AG08395 (cell line): ENCODE measurements around the gene CDK9.
"Not testable (repeated sequence)": the region's sequence is repeated elsewhere in the genome, so short reads cannot be mapped to it uniquely, and the experiment has no call there.

Source experiments
- DNase-seq: peaks from one replicate; pipeline ENCODE4 v3.0.0; 2012; ENCODE audit warnings: mixed read lengths, low spot score

CDK9 gene

DNA sequence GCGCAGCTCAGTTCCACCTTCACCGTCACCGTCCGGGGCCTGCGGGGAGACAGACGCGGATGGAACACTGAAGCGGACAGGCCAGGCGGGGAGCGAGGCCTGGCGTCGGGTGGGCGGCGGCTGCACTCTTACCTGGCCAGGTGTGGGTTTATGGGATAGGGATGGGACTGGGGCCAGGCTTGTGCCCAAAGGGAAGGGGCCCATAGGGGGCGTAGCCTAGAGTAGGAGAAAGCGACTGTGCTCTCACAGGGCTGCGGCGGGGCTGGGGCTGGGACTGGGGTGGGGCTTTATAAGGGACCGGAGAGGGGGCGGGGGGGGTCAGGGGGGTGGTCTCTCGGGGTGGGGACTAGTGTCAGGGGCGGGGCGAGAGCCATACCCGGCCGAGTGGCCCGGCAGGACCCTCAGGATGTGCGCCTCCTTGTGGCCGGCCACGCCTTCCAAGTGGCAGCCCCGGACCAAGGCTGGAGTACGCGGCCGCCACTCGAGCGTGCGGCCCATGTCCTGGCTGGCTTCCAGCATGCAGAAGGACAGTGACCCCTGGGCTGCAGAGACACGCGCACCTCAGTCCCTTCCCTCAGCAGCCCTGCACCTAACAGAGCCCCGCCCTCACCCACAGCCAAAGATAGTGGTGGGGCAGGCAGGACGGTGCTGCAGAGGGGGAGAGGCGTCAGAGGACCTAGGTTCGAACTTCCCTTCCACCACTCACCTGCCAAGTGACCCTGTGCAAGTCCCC is 39.7 kb downstream of the CDK9 start:
- DNase-seq, result no peak

DNA sequence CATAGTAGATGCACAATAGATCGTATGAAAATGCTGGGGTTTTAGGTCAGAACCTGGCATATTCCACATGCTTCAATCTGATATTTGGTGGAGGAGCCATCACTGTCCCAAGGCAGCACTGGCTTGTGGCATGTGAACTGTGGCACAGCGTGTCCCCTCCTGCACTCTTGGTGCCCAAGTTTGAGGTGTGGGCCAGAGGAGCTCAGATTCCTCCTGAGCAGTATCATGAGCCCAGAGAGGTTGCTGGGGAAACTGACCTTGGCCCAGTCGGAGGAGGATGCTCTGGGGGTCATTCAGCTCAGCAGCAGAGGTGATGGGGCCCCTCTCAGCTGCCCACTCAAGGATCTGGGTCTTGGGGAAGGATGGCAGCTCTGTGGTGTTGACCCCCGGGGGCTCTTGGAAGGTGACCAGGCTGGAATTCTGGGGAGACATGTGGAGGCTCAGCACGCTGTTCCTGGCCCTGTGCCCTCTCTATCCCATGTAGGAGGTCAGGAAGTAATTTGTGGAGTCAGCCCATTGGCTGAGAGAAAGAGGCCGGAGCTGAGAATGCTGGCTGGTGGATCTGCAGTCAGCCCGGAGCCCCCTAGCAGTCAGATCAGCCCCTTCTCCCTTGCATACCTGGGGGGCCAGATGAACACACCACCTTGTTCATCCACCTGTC is 40.5 kb downstream of the CDK9 start:
- no peak for DNase-seq

DNA sequence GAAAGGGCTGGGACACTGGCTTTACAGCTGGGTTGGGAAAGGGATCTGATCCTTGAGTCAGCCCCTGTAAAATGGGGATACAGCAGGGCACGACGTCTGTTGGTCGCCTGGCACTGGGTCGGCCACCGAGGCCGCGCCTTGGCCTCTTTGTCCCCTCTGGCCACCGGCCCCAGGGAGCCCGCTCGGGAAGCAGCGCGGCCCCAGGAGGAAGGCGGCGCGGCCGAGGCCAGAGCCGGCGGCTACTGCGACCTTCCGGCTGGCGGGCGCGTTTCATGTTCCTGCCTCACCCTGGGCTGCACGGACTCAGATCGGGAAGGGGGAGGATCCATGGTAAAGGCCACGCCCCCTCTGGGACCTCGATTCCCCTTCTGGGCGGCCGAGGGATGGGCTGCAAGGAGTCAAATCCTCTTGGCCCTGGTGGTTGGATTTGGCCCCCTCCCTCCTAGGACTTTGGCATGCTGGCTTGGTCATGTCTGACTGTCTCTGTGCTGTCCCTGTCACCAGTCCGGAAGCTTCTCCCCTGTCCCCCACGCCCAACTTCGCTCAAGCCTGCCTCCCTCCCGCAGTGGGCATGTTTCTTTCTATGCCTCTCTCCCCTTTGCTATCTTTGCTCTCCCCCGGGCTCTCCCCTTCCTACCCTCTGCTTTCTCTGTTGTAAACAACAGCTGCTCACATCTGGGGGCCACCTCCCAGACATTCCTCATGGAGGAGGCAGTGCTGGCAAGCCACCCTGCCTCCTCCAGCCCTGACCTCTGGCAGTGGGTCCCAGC is 42.6 kb downstream of the CDK9 start:
- peak; percentile 89 for DNase-seq

DNA sequence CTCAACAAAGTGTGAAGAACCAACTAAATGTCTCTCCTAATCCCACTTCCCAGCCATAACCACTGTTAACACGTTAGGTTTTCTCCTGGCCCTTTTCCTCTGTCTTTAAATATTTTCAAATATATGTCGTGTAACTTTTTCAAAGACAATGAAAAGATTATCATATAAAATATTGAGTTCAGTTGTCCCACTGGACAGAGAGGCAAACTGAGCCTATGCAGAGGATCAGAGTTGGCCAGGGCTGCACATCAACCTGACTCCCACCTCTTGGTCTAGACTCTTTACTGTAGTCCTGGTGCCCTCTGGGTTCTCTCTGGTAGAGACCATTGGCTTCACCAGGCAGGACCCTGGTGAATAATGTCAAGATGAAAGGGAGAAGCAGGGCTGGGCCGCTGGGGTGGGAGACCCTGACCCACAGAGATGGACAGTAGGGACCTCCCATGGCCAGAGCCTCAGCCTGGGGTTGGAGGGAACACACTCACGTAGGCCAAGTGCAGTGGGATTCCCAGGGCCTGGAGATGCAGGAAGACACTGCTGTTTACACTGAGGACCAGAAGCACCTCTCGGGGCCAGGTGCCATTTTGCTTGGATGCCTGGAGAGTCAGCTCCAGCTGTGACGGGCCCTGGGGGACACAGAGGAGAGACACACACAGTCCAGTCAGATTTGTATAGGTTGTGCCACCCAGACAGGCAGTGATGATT is 43.5 kb downstream of the CDK9 start:
- DNase-seq, result no peak

DNA sequence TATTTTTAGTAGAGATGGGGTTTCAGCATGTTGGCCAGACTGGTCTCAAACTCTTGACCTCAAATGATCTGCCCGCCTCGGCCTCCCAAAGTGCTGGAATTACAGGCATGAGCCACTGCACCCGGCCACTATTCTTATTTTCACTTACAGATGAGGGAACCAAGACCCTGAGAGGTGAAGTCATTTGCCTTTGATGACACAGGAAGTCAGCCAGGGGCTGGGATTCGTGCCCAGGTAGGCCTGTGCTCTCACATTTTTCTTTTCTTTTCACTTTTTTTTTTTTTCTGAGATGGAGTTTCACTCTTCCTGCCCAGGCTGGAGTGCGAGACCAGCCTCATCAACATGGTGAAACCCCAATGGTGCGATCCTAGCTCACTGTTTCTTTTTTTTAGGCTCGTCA is 46.4 kb downstream of the CDK9 start:
- DNase-seq, result no peak

DNA sequence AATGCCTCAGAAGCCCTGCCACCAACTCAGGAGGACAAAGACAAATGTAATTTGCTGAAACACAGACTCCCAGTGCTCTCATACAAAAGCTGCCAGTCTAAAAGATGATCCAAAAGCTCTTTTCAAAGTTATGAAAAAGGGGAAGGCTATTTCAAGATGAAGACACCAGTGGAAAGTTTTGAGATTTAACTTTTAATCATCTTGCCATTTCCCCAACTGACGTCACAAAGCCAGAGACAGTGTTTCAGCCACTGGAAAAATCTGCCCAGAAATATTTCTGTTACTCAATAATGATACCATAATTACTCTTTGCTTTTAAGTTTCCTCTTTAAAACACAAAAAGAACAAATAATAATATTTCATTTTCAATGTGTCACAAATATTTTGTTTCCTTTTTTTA is 47.7 kb downstream of the CDK9 start:
- peak; percentile 70 for DNase-seq

DNA sequence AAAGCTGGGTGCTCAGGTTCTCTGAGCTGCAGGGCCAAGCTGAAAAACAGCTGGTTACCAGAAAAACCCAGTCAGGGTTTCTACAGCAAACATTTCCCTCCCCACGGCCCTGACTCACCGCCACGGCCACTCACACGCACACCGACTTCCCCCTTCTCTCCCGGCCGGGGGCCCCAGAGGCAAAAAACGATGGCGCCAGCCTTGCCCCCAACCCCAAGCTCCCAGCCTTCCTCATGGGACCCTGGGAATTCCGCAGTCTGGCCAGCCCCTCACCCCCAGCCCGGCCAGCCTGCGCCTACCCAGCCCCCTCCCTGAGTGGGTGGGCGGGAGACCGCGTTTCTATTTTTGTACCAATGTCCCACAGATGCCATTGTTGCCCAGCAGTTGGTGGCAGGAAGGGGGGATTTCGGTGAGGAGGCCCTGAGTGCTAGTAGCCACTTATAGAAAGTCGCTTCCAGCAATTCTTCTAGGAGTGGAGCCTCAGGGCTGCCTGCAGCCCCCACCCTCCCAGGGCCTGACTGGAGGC is 50.2 kb downstream of the CDK9 start:
- peak; percentile 87 for DNase-seq

DNA sequence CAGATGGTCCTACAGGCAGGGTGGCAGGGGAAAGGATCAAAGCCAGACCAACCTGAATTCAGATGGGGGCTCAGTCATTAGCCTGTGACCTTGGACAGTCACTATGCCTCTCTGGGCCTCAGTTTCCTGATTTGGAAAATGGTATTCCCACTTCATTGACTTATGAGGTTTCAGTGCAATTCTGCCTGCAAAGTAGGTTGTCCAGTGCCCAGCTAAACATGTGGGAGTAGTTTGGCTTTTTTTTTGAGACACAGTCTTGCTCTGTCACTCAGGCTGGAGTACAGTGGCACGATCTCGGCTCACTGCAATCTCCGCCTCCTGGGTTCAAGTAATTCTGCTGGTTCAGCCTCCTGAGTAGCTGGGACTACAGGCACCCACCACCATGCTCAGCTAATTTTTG is 50.7 kb downstream of the CDK9 start:
- not testable (repeated sequence) for DNase-seq

DNA sequence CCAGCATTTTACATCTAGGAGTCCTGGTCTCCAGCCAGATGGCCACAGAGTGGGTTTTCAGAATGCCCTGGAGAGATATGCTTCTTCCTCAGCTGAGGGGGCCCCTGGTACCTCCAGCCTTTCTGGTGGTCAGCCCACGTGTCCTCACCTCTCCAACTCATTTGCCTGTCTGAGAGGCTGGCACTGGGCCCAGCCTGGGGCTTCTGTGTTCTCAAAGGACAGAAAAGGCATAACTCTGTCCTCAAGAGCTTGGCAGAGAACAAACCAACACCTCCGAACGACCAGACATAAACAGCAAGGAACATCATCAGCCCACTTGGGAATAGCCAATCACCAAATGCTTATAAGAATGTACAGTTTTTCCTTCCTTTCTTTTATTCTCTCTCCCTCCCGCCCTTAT is 51.5 kb downstream of the CDK9 start:
- no peak for DNase-seq

DNA sequence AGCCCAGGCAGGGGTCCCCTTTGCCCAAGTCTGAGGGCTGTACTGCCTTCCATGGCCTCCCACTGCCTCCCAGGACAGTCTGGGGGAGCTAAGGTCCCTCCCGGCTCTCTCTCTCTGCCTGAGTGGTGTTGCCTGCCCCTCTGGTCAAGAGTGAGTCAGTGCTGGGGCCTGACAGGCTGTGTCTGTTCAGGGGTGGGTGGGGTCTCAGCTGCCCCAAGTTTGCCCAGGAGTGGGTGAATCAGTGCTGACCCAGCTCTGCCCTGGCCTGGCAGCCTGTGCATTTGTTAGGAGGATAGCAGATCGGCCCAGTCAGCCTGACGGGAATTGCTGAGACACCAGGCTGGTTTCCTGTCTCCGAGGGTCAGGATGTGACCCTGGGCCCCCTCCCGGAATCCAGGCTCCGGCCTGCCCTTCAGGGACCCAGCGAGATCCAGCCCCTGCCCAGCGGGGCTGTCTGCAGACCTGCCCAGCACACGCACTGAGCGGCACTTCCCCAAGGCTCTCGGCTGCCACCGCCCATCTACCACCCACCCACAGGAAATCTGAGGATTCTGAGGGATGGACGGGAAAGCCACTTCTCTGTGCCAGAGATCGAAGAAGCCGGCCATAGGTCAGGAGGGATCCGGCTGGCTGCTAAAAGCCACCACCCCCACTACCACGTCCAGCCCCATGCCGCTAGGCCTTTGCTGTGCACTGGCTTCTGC is 52.7 kb downstream of the CDK9 start:
- peak; percentile 96 for DNase-seq
